Activated CD8-positive, alpha-beta memory T cell treated with anti-CD3 and anti-CD28 coated beads for 4 hours (primary cell): Measurements from ENCODE around the gene CD68.
A peak's percentile ranks its signal among the peaks of the same experiment; 100 is the strongest.

ENCODE experiments used
- DNase-seq, 2 donors: peaks; one replicate each; pipeline ENCODE4 v3.0.0-alpha.2; 2020; ENCODE audit warnings: low read depth in 2 of 2

Gene CD68

DNA sequence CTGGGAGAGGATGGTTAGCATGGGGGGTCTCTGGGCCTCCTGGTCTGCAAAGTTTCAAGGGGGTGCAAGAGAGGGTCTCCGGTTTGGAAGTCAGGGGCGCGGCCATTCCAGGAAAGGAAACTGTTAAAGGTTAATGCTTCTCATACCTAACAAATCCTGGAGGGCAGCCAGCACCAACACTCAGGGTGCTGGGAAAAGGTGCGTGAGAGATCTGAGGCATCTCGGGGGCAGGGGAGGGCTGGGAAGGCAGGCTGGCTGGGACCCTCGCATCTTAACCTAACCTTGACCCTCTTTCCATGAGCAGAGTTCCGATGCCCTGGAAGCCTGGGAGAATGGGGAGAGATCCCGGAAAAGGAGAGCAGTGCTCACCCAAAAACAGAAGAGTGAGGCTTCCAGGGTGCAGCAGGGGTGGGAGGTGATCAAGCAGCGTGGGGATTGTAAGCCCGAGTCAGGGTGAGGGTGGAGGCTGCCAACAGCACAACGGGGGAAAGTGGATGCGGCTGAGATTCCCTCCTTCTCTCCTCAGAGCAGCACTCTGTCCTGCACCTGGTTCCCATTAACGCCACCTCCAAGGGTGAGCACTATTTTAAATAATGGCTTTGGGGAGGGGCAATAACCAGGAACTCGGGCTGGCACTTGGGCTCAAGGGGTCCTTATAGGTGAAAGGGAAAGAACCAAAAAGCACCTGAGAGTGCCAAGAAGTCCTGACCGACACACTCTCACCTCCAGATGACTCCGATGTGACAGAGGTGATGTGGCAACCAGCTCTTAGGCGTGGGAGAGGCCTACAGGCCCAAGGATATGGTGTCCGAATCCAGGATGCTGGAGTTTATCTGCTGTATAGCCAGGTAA lies 19.9 kb upstream of the CD68 start:
- no peak for DNase-seq

DNA sequence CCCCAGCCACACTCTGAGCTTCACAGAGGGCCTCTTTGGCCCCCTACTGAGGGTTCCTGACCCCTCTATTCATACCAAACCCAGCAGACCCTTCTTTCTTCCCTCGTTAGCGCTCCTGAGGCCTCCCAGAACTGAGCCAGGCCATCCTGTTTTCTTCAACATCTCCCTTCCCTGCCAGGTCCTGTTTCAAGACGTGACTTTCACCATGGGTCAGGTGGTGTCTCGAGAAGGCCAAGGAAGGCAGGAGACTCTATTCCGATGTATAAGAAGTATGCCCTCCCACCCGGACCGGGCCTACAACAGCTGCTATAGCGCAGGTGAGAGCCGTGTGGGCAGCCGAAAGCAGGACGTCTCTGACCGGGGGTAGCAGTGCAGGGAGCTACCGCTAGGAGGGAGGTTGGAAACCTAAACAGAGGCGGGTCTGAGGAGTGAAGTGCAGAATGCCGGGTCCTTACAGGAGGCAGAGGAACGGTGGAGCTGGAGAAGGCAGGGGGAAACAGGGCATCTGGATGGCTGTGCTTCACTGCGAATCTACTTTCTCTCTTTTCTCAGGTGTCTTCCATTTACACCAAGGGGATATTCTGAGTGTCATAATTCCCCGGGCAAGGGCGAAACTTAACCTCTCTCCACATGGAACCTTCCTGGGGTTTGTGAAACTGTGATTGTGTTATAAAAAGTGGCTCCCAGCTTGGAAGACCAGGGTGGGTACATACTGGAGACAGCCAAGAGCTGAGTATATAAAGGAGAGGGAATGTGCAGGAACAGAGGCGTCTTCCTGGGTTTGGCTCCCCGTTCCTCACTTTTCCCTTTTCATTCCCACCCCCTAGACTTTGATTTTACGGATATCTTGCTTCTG lies 19.0 kb upstream of the CD68 start:
- no peak for DNase-seq

DNA sequence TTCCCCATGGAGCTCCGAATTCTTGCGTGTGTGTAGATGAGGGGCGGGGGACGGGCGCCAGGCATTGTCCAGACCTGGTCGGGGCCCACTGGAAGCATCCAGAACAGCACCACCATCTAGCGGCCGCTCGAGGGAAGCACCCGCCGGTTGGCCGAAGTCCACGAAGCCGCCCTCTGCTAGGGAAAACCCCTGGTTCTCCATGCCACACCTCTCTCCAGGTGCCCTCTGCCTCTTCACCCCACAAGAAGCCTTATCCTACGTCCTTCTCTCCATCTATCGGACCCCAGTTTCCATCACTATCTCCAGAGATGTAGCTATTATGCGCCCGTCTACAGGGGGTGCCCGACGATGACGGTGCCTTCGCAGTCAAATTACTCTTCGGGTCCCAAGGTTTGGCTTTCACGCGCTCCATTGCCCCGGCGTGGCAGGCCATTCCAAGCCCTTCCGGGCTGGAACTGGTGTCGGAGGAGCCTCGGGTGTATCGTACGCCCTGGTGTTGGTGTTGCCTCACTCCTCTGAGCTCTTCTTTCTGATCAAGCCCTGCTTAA lies 18.3 kb upstream of the CD68 start:
- peak; percentile 61 to 72 for DNase-seq

DNA sequence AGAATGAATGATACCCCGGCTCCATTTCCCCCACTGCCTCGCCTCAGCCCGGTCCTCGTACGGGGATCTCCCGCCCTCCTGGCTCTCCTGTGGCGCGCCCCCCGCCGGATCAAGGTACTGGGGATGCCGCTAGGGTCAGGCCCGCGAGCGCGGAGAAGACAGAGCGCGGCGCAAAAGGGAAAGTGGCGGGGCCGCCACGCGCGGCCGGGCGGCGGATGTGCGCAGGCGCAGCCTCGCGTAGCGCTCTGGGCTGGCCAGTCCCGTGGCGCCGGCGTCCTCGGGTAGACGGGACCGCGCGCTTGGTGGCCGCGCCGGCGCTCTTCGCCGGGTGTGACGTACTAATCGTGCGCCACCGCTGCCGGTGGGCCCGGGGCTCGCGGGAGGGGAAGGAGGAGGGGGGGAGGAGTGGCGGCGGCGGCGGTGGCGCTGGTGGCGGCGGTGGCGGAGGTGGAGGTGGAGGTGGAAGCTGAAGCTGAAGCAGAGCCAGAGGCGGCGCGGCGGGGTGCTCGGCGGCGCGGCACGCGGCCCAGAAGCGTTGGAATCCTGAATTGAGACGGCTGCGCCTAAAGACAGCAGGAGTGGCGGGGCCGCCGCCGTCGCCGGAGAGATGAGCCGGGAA lies 17.7 kb upstream of the CD68 start, which contains the start of gene SENP3:
Gene SENP3, plus strand, starts transcription at position 331 of the 619 bp plus-strand sequence. CDS start 1,158 bp downstream, outside the sequence.
- peak; percentile 80 to 83 for DNase-seq

DNA sequence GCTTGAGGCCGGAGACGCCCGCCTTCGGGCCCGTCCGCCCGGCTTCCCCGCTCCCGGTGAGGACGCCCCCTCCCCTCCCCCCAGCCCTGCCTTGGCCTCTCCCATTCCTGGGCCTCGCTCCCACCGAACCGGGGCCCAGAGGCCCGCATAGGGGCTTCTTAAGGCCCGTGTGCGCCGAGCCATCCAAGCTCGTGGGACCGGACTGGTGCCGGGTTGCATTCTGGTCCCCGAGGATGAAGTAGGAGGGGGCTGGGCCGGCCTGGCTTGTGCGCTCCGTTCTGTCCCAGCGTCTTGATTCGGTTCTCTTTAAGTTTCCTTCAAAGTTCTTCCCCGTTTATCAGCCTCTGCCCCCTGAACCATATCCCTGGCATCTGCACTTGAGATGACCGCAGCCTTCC lies 17.2 kb upstream of the CD68 start:
- DNase-seq: no peak

DNA sequence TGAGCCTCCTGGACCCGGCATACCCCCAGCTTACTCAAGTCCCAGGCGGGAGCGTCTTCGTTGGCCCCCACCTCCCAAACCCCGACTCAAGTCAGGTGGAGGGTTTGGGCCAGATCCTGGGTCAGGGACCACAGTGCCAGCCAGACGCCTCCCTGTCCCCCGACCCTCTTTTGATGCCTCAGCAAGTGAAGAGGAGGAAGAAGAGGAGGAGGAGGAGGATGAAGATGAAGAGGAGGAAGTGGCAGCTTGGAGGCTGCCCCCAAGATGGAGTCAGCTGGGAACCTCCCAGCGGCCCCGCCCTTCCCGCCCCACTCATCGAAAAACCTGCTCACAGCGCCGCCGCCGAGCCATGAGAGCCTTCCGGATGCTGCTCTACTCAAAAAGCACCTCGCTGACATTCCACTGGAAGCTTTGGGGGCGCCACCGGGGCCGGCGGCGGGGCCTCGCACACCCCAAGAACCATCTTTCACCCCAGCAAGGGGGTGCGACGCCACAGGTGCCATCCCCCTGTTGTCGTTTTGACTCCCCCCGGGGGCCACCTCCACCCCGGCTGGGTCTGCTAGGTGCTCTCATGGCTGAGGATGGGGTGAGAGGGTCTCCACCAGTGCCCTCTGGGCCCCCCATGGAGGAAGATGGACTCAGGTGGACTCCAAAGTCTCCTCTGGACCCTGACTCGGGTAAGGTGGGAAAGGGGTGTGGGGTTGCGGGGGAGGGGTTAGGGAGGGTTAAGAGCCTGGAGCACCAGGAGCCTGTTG lies 16.1 kb upstream of the CD68 start:
- no peak for DNase-seq

DNA sequence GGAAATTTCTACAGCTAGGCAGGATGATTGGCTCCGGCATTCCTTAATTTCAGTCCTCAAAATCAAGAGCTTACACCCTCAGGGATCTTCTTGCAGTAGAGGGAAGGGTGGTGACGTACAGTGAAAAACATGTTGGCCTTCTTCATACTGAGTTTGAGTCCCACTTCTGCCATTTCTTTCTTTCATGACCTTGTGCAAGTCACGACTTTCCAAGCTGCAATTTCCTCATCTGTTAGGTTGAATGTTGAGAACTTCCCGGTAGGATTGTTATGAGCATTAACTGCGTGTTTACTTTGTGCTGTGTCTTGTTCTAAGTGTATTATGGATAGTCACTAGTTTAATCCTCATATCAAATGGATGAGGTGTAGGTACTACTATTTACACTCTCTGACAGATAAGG lies 9.9 kb upstream of the CD68 start:
- no peak for DNase-seq

DNA sequence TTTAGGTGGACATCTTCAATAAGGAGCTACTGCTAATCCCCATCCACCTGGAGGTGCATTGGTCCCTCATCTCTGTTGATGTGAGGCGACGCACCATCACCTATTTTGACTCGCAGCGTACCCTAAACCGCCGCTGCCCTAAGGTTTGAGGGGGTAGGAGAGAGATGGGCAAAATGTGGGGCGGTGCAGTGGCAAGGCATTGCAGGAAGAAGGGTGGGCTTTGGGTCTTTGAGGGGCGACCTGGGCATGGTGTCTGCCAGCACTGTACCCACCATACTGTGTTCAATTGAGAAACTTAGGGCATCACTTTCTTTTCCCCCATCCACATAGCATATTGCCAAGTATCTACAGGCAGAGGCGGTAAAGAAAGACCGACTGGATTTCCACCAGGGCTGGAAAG lies 9.1 kb upstream of the CD68 start:
- no peak for DNase-seq

DNA sequence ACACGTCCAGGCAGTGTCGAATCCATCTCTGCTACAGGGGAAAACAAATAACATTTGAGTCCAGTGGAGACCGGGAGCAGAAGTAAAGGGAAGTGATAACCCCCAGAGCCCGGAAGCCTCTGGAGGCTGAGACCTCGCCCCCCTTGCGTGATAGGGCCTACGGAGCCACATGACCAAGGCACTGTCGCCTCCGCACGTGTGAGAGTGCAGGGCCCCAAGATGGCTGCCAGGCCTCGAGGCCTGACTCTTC lies 7.2 kb upstream of the CD68 start:
- DNase-seq: no peak

DNA sequence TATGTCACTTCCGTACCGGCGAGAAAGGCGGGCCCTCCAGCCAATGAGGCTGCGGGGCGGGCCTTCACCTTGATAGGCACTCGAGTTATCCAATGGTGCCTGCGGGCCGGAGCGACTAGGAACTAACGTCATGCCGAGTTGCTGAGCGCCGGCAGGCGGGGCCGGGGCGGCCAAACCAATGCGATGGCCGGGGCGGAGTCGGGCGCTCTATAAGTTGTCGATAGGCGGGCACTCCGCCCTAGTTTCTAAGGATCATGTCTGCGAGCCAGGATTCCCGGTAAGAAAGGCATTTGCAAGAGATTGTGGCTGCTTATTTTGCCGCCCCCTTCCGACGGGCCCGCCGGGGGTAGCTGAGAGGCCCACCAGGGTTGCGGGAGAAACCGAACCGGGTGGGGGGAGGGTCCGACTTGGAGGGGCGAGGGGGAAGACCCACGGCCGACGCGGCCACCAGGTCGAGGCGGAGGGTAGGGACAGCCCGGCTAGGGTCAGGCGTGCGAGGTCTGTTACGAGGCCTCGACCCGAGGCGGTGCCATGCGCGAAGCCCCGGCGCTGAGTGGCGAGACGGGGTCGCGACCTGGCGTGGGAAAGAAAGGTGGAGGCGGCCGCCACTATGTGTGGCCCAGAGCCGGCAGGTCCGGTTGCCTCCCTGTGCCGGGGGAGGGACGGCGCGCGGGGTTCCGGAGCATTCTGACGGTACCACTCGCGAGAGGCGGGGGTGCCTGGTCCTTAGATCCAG lies 6.7 kb upstream of the CD68 start:
- DNase-seq: peak; percentile 97 to 100

DNA sequence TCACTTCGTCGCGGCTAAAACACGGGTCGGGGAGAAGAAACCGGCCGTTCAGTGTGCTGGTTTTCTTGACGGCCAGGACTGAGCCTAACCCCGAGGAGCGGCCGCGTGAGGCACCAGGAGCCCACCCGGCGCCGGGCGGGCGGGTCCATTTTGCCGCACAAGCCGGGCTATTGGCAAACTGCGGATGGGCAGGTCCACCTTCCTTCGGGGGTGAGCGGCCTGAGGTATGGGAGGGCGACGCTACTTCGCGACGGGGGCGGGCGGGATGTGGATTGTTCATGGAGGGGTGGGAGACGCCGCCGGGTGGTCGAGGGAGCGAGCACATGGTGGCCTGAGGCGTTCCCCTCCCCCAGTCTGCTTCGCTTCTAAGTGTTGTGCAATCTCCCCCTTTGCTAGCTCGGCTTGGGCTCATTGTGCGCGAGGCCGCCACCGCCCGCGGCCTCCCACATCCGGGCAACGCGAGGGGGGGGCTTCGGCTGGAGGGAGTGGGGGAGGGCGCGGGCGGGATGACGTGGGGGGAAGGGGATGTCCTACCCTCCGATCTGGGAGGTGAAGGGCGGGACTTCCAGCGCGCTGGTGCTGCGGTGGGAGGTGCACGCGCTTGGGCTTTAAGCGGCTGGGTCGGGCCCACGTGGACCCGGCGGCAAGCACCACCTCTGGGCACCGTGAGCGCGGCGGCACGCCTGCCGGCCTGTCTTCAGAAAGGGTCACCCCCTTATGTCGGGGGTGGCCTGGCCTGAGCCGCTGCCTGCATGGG lies 5.9 kb upstream of the CD68 start:
- peak; percentile 82 to 85 for DNase-seq

DNA sequence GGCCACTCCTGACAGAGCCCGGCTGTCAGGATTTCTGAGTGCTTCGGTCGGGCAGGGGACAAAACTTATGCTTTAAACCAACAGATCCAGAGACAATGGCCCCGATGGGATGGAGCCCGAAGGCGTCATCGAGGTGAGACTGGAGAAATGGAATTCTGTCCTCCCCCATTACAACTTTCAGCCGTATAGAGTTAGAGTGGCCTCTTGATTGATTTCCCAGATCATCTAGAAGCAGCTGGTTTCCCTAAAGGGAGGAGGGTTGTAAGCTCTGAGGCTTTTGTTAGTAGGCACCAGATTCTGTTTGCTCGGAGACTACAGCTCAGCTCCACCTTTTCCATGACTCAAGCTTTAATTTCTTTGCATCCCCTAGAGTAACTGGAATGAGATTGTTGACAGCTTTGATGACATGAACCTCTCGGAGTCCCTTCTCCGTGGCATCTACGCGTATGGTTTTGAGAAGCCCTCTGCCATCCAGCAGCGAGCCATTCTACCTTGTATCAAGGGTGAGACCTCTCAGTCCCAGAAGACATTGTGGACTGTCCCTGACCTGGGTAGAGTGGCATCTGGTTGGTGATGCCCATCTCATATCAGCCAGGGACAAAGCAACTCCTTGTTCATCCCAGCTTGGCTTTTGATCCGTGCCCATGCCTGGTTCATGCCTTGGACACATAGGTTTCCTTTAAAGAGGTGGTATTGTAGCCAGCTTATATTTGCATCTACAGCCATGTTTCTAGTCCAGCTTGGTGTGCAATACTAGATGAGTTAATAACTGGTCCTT lies 5.1 kb upstream of the CD68 start:
- DNase-seq: no peak

DNA sequence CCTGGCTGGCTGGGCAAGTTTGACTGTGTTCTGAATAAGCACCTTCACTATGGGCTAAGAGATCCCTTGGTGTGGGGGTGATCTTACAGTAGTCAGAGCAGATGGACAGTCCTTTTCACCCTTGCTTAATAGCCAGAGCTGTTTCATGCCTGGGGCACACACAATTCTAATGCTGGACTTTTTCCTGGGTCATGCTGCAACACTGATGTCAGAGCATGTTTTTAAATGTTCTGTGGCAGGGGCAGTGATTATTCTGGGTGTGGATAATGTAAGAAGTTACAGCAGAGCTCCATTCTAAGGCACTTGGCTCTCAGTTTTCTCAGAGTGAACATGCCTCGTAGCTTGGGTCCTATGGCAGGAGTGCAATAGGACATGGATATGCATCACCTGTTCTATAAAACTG lies 4.0 kb upstream of the CD68 start:
- no peak for DNase-seq

DNA sequence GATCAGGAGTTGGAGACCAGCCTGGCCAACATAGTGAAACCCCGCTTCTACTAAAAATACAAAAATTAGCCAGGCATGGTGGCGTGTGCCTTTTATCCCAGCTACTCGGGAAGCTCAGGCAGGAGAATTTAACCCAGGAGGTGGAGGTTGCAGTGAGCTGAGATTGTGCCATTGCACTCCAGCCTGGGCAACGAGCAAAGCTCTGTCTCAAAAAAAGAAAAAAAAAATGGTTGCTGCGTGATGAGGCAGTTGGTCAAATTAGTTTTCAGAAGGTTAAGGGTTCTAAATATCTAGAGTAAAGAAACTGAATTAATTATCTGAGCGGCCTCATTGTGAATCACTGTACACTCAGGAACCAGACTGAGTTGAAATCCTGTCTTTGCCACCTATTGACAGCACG lies 3.5 kb upstream of the CD68 start:
- DNase-seq: no peak

DNA sequence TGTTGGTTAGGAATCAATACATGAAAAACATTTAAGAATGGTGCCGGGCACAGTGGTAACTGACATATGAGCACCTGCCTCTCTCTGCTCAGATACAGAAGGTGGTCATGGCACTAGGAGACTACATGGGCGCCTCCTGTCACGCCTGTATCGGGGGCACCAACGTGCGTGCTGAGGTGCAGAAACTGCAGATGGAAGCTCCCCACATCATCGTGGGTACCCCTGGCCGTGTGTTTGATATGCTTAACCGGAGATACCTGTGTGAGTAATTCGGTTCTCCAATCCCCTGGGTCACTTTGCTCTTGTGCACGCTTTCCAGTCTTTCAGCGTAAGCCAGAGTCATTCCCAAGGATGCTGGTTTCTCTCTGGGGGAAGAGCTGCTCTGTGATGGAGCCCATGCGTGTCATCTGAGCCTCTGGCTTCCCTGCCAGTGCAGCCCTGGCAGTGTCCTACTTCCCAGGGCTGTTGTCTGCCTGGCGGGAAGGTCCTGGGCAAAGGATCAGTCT lies 3.0 kb upstream of the CD68 start:
- no peak for DNase-seq

DNA sequence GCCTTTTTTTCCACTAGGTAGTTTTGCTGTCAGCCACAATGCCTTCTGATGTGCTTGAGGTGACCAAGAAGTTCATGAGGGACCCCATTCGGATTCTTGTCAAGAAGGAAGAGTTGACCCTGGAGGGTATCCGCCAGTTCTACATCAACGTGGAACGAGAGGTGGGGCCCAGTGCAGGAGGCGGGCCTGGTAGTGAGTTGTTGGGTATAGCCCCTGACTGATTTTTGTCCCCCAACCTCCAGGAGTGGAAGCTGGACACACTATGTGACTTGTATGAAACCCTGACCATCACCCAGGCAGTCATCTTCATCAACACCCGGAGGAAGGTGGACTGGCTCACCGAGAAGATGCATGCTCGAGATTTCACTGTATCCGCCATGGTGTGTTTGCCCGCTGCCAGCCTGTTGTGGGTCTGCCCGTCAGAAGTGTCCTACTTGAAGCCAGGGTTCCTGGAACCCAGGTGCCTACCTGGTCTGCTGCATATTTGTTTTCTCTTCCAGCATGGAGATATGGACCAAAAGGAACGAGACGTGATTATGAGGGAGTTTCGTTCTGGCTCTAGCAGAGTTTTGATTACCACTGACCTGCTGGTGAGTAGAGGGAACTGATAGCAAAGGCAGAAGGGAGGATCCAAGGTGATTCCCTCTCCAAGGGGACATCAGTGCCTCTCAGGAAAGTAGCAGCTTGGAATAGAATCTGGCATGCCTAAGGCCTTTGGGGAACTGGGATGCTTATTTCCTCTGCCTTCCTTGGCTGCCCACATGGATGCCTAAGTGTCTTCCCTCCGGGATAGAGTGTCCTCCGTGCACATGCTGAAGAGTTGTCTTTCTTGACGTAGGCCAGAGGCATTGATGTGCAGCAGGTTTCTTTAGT lies 1.9 kb upstream of the CD68 start:
- no peak for DNase-seq

DNA sequence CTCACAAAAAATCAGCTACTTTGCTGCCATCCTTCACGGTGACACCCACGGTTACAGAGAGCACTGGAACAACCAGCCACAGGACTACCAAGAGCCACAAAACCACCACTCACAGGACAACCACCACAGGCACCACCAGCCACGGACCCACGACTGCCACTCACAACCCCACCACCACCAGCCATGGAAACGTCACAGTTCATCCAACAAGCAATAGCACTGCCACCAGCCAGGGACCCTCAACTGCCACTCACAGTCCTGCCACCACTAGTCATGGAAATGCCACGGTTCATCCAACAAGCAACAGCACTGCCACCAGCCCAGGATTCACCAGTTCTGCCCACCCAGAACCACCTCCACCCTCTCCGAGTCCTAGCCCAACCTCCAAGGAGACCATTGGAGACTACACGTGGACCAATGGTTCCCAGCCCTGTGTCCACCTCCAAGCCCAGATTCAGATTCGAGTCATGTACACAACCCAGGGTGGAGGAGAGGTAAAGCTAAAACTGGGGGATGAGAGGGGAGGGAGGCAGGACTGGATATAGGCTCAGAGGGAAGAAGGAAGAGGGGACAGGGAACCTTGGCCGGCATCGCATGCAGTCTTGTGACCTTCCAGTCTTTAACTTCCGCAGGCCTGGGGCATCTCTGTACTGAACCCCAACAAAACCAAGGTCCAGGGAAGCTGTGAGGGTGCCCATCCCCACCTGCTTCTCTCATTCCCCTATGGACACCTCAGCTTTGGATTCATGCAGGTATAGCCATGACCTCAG lies 581 bp downstream of the CD68 start:
- DNase-seq: no peak
